ENCODE data around the gene POLA2.

Gene POLA2

GRCh38 chr11:65217441-65218423 lies 44.0 kb upstream of the POLA2 start:
- TF ChIP-seq SNAI2 (CRISPR knock-in tag; IDR thresholded peaks at IDR 0.05) (no peak), CREB5 (CRISPR knock-in tag; IDR thresholded peaks at IDR 0.05; ENCODE audit: low read depth) (no peak), TCF4 (CRISPR knock-in tag; IDR thresholded peaks at IDR 0.05; ENCODE audit: borderline replicate concordance) (no peak), ZFP3 (CRISPR knock-in tag; IDR thresholded peaks at IDR 0.05) (no peak), ZC3H10 (CRISPR knock-in tag; IDR thresholded peaks at IDR 0.05) (no peak), ISL1 (CRISPR knock-in tag; IDR thresholded peaks at IDR 0.05) (no peak), ARNTL (CRISPR knock-in tag; IDR thresholded peaks at IDR 0.05; ENCODE audit: borderline replicate concordance, low read depth) (no peak), TSHZ2 (CRISPR knock-in tag; IDR thresholded peaks at IDR 0.05) (no peak), BACH2 (CRISPR knock-in tag; IDR thresholded peaks at IDR 0.05; ENCODE audit: borderline replicate concordance) (no peak), PPARA (CRISPR knock-in tag; IDR thresholded peaks at IDR 0.05; ENCODE audit: borderline replicate concordance) (no peak), RARB (CRISPR knock-in tag; IDR thresholded peaks at IDR 0.05) (no peak), CSDC2 (CRISPR knock-in tag; IDR thresholded peaks at IDR 0.05) (no peak), ZNF8 (CRISPR knock-in tag; IDR thresholded peaks at IDR 0.05) (no peak)
- TF ChIP-seq, protein P1, sequence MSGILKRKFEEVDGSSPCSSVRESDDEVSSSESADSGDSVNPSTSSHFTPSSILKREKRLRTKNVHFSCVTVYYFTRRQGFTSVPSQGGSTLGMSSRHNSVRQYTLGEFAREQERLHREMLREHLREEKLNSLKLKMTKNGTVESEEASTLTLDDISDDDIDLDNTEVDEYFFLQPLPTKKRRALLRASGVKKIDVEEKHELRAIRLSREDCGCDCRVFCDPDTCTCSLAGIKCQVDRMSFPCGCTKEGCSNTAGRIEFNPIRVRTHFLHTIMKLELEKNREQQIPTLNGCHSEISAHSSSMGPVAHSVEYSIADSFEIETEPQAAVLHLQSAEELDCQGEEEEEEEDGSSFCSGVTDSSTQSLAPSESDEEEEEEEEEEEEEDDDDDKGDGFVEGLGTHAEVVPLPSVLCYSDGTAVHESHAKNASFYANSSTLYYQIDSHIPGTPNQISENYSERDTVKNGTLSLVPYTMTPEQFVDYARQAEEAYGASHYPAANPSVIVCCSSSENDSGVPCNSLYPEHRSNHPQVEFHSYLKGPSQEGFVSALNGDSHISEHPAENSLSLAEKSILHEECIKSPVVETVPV (CRISPR knock-in tag; IDR thresholded peaks at IDR 0.05): no peak
- no peak for ATAC-seq

DNA sequence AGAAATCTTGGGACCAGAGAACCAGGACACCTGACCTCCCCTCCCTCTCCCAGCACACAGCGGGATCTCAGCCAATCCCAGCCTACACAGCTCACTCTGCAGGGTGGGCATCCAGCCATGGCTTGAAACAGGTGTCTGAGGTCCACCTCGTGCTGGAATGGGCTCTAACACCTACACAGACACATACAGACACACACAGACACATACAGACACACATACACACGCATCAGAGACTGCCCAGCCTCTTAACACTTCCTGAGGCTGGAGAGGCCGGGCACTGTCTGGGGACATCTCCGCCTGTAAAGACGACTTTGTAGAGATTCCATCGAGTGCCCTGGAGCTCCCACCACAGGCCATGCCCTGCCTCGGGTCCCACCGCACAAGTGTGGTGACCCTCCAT lies 43.3 kb upstream of the POLA2 start:
- TF ChIP-seq CSDC2 (CRISPR knock-in tag; IDR thresholded peaks at IDR 0.05): no peak
- no peak for ATAC-seq

GRCh38 chr11:65219930-65220213 lies 41.9 kb upstream of the POLA2 start:
- TF ChIP-seq ARNTL (CRISPR knock-in tag; IDR thresholded peaks at IDR 0.05; ENCODE audit: borderline replicate concordance, low read depth) (no peak), ZFP3 (CRISPR knock-in tag; IDR thresholded peaks at IDR 0.05) (no peak), ZFP30 (CRISPR knock-in tag; IDR thresholded peaks at IDR 0.05) (no peak), PPARA (CRISPR knock-in tag; IDR thresholded peaks at IDR 0.05; ENCODE audit: borderline replicate concordance) (no peak), ISL1 (CRISPR knock-in tag; IDR thresholded peaks at IDR 0.05) (no peak), TCF4 (CRISPR knock-in tag; IDR thresholded peaks at IDR 0.05; ENCODE audit: borderline replicate concordance) (no peak), TOX (CRISPR knock-in tag; IDR thresholded peaks at IDR 0.05; ENCODE audit: borderline replicate concordance) (no peak), BACH2 (CRISPR knock-in tag; IDR thresholded peaks at IDR 0.05; ENCODE audit: borderline replicate concordance) (no peak), POU6F1 (CRISPR knock-in tag; IDR thresholded peaks at IDR 0.05; ENCODE audit: borderline replicate concordance, low read depth) (no peak), CSDC2 (CRISPR knock-in tag; IDR thresholded peaks at IDR 0.05) (no peak), GLIS3 (CRISPR knock-in tag; IDR thresholded peaks at IDR 0.05) (no peak), ZNF8 (CRISPR knock-in tag; IDR thresholded peaks at IDR 0.05) (no peak), ZNF565 (CRISPR knock-in tag; conservative IDR thresholded peaks at IDR 0.05; ENCODE audit: low read depth) (no peak), SNAI2 (CRISPR knock-in tag; IDR thresholded peaks at IDR 0.05) (no peak), OSR1 (CRISPR knock-in tag; IDR thresholded peaks at IDR 0.05) (no peak), ZNF70 (CRISPR knock-in tag; IDR thresholded peaks at IDR 0.05) (no peak)
- TF ChIP-seq, protein P1 (CRISPR knock-in tag; IDR thresholded peaks at IDR 0.05): no peak
- ATAC-seq: no peak; the same call in 2 of the 3 replicates

Measured in SK-N-SH treated with all-trans-retinoic acid at 6 μM for 48 hours (cell line).